ENCODE results near the gene DNAI2.

Gene DNAI2

DNA sequence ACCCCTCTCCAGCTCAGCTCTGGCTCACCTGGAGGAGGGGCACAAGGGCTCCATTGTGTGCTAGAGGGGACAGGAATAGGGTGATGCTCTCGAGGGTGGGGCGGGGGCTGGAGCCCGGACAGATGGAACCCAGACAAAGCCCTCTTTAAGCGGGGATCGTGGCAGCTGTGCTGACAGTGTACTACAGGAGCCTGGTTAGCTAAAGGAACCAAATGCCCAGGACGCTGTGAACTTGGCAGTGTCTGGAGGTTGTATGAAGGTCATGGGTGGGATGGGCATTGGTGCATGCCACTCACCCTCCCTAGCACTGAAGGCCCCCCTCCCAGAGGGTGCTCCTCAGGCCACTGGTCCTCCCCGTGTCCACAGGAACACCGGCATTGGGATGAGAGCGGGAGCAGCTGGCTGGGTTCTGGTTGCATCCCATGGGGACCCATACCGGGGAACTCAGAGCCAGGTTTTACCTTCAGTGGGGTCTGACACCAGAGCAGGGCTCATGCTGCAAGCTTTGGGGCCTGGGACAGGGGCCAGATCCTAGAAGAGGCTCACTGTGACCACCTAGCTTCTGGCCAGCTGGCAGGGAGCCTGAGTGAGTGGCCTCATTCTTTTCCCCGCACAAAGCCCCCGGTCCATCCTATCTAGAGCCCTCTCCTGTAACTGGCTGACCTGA lies 63.9 kb downstream of the DNAI2 start:
- no peak for DNase-seq (ENCODE audit: low read depth in 1 of 2, low spot score in 1 of 2)

DNA sequence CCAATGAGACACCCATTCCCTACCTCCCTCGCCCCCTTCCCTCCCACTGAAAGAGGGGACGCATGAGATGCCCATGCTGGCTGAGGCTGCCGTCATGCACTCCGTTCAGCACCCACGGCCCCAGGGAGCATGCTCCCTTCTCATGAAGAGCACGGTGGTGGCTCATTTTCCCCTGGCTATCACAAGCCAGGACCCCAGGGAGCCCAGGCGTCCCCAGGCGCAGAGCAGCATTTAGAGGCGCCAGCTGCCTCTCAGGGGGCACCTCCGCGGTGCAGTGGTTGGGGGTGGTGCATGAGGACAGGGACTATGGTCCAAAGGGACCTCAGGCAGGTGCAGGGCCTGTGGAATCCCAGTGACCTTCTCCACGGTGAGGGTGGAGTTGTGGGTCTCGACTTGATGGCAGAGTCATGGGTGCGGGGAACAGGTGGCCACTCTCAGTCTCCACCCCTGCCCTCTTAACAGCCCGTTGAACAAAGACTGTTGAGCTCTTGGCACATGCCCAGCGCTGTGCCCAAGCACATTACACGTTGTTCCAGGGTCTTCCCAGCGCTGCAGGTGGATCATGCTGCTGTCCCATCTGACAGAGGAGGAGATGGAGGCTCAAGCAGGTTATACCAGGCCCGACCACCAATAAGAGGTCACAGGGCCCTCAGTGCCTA lies 65.6 kb downstream of the DNAI2 start:
- DNase-seq (ENCODE audit: low read depth in 1 of 2, low spot score in 1 of 2), result no peak

DNA sequence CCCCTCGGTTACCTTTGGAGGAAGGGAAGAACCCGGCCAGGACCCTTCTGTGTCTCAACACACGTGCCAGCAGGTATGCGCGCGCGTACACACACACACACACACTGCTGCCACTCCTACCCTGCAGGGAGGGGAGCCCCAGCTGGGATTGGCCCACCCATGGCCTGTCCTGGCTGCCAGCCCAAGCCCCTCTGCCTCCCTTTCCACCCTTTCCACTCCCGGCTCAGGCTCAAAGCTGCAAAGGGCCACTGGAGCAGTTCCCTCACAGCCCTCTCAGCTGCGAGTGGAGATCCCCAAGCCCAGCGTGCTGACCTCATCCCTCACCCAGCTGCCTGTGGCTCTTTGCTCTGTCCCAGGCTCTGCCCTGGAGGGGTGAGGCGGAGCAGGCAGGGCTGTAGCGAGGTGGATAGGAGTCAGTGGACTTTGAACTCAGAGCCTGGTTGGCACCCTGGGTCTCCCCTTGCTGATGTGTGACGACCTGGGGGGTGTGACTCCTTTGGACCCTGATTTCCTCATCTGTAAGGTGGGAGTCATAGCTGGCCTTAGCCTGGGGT lies 66.5 kb downstream of the DNAI2 start:
- no peak for DNase-seq (ENCODE audit: low read depth in 1 of 2, low spot score in 1 of 2)

DNA sequence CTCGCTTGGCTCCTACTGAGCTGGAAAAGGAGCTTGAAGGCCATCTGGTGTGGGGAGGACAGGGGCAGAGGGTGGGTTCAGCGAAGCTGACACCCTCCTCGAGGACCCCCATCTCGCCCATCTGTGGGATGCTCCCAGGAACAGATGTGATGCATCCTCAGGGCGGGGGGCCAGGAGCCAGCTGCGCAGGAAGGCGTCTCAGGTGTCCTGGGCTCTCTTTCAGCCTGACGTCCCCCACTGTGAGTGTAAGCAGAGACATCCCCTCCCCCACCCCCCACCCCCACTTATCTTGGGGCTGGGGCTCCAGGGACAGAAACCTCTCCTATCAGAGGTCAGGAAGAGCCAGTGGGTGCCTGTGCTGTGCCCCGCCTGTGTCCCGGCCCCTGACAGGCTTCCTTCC lies 68.2 kb downstream of the DNAI2 start:
- no peak for DNase-seq (ENCODE audit: low read depth in 1 of 2, low spot score in 1 of 2)

DNA sequence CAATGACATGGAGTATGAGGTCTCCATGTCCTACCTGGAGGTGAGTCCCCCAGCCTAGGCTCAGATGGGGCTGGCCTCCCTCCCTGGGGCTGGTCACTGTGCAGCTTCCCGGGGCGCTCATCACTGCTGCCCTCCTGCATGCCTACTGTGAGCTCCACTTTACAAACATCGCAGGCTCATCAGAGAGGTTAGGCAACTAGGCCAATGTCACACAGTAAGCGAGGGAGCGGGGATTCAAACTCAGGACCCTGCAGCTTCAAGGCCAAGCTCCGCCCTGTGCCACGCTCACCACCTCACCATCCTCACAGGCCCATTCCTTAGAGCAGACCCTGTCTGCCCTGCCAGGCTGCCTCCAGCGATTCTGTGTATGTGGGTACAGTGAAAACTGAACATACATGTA lies 69.1 kb downstream of the DNAI2 start:
- DNase-seq (ENCODE audit: low read depth in 1 of 2, low spot score in 1 of 2), result no peak

DNA sequence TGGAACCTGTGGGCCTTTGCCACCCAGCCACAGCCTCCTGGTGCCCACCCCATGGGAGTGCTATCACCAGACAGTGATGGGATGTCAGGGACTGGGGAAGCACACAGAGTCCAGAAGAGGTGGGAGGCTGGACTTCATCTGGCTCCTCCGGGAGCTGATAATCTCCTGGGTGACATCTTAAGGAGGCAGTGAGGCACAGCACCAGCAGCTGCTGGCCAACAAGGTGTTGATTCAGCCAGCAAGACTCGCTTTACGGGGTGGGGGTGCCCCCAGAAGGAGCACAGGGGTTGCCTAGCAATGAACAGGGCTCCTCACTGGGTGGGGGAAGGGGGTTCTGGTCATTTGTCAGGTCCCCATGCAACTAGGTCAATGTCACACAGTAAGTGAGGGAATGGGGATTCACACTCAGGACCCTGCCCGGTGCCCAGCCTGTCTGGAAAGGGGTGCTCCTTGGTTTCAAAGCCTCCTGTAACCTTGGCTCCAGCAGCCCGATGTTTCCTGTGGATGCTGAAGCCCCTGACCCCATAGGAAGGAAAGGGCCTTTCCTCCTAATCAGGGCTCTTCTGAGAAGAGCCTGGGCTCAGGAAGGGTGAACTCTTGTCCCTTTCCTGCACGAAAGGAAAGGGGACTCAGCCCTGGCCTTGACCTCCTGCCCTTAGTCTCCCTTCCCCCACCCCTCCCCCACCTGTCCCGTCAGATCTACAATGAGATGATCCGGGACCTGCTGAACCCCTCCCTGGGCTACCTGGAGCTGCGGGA lies 69.7 kb downstream of the DNAI2 start:
- no peak for DNase-seq (ENCODE audit: low read depth in 1 of 2, low spot score in 1 of 2)

DNA sequence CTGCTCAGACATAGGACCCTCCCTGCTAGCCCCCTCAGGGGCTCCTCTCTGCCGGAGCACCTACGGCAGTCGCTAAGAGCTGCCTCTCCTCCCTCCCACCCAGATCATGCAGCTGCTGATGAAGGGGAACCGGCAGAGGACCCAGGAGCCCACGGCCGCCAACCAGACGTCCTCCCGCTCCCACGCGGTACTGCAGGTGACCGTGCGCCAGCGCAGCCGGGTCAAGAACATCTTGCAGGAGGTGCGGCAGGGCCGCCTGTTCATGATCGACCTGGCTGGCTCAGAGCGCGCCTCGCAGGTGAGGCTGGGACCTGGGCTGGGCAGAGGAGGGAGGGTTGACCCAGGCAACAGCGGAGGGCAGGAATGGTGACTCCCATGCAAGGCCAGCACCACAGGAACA lies 70.6 kb downstream of the DNAI2 start:
- DNase-seq (ENCODE audit: low read depth in 1 of 2, low spot score in 1 of 2), result no peak

DNA sequence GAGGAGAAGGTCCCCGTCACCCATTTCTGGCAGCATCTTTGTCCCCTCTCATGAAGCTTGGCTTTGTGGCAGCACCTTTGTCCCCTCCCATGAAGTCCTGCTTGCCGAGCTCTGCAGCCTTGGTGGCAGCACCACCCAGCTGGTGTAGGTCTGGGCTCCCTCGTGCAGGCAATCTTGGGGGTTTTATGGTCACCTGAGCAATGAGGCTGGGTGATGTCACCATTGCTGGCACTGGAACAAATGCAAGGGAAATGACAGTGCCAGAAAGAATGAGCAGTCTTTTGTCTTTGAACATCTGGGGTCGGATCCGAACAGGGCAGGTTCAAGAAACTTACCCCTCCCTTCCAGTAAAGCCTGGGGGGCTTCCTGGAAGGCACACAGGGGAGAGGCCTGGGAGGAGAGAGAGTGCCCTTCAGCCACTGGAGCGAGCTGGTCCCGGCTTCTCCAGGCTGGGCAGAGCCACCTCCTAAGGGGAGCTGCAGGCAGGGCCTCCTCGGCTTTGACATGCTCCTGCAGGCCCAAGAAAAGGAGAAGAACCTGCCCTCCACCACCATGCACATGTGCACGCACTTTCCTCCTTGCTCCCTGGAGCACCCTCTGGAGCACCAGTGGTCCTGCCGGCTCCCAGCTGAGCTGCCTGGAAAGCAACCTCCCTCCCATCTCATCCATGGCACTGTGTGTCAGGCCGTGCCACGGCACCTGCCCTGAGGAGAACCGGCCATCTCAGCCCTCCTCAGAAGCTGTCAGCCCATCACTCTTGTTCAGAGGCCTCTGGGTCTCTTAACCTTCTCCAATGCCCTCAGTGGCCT lies 71.6 kb downstream of the DNAI2 start:
- DNase-seq (ENCODE audit: low read depth in 1 of 2, low spot score in 1 of 2), result no peak

DNA sequence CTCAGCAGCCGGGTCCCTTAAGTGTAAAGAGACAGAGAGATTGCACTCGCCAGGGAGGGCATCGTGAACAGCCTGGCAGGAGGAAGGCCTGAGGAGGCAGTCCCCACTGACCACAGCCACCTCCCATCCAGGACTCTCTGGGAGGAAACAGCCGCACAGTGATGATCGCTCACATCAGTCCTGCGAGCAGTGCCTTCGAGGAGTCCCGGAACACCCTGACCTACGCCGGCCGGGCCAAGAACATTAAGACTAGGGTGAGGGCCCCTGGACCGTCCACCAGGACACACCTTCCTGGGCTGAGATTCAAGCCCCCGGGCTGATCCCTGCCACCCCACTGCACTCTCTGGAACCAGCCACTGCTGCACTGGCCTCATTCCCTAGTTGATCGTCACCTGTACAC lies 73.6 kb downstream of the DNAI2 start:
- no peak for DNase-seq (ENCODE audit: low read depth in 1 of 2, low spot score in 1 of 2)

DNA sequence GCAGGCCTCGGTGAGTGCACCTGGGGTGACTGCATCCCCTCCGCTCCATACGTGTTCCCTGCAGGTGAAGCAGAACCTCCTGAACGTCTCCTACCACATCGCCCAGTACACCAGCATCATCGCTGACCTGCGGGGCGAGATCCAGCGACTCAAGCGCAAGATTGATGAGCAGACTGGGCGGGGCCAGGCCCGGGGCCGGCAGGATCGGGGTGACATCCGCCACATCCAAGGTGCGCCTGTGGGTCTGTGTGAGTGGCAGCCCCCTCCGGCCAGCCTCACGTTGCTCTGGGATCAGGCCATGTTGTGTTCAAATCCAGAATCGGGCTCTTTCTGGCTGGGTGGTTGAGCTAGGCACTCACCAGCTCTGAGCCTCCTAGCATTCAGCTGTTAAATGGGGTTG lies 75.1 kb downstream of the DNAI2 start:
- no peak for DNase-seq (ENCODE audit: low read depth in 1 of 2, low spot score in 1 of 2)

DNA sequence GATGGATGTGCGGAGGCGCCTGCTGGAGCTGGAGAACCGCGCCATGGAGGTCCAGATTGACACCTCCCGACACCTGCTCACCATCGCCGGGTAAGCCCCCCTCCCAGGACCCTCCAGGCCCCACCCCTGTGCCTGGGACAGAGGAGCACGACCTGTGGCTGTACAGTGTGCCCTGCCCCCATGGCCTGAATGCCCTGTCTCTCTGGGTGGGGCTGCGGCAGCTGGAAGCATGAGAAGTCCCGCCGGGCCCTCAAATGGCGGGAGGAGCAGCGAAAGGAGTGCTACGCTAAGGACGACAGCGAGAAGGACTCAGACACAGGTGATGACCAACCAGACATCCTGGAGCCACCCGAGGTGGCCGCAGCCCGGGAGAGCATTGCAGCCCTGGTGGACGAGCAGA lies 76.5 kb downstream of the DNAI2 start:
- no peak for DNase-seq (ENCODE audit: low read depth in 1 of 2, low spot score in 1 of 2)

DNA sequence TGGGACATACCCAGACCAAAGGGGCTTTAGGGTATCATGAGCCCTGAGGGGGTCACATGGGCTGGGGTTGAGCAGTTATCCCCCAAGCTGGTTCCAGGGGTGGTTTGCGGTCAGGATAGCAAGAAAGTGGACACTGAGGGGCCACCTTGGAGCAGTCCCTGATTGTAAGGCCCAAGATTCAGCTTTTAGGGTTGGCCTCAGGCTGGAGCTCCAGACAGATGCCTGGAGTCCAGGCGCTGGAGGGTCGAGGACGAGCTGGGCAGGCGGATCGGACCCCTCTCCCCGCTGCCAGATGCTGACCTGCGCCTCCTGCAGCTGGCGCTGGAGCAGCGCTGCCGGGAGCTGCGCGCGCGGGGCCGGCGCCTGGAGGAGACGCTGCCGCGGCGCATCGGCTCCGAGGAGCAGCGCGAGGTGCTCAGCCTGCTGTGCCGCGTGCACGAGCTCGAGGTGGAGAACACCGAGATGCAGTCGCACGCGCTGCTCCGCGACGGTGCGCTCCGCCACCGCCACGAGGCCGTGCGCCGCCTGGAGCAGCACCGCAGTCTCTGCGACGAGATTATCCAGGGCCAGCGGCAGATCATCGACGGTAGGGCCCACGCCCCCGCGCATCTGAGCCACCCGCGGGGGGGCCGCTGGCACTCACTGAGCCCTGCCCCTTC lies 77.6 kb downstream of the DNAI2 start:
- DNase-seq (ENCODE audit: low read depth in 1 of 2, low spot score in 1 of 2), result no peak

DNA sequence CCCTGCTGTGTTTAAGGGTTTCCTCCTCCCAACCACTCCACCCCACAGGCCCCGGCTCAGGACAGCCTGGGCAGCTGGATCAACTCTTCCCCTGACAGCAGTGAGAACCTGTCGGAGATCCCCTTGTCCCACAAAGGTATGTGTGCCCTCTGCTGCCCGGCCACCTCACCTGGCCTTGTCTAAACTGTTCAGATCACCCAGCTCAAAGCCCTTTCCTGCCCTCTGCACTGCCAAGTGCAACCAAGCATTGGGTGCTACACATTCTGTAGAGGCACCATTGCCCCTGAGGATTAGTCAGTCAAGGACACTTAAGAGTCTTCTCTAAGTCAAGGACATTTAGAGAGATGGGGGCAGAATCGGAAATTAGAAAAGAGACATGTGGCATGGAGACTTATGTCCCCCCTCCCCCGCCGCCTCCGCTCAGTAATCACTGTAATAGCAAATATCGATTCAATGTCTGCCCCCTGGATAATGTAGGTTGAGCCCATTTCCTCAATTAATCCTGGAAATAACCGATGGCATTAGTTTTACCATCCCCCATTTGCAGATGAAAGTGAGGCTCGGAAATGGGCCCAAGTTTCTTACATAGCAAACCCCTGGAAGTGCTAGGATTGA lies 79.5 kb downstream of the DNAI2 start:
- no peak for DNase-seq (ENCODE audit: low read depth in 1 of 2, low spot score in 1 of 2)

DNA sequence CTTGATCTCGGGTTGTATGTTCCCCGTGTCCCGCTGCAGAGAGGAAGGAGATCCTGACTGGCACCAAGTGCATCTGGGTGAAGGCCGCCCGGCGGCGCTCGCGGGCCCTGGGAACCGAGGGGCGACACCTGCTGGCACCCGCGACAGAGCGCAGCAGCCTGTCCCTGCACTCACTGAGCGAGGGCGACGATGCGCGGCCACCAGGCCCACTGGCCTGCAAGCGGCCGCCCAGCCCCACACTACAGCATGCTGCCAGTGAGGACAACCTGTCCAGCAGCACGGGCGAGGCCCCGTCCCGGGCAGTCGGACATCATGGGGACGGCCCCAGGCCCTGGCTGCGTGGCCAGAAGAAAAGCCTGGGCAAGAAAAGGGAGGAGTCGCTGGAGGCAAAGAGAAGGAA lies 80.1 kb downstream of the DNAI2 start:
- DNase-seq (ENCODE audit: low read depth in 1 of 2, low spot score in 1 of 2), result peak; percentile 18 to 30

DNA sequence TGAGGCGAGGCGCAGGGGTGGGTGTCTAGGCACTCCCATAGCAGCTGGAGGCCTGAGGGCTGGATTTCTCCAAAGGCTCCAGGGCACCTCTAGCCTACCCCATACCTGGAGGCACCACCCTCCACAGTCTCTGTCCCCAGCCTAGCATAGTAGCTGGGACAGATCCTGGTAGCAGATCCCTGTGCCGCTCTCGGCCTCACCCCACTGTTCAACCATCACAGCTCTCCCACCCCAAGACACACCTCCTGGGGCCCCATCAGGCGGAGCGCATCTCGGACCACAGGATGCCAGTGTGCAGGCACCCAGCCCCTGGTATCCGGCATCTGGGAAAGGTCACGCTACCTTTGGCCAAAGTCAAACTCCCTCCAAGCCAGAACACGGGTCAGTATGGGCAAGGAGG lies 80.5 kb downstream of the DNAI2 start:
- no peak for DNase-seq (ENCODE audit: low read depth in 1 of 2, low spot score in 1 of 2)

DNA sequence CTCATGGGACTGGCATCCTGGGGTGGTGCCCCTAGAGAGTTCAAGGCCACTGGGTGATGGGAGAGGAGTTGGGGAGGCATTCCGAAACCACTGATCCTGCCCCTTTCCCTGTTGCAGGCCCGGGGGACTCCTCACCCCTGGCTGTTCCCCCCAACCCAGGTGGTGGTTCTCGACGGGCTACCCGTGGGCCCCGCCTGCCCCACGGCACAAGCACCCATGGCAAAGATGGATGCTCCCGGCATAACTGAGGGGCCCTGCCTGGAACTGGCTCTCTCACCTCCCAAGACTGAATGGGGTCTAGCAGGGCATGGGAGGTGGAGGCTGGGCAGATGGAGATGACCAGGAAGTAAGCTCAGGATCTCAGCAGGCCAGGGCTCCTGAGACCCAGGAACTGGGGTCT lies 81.0 kb downstream of the DNAI2 start:
- no peak for DNase-seq (ENCODE audit: low read depth in 1 of 2, low spot score in 1 of 2)

DNA sequence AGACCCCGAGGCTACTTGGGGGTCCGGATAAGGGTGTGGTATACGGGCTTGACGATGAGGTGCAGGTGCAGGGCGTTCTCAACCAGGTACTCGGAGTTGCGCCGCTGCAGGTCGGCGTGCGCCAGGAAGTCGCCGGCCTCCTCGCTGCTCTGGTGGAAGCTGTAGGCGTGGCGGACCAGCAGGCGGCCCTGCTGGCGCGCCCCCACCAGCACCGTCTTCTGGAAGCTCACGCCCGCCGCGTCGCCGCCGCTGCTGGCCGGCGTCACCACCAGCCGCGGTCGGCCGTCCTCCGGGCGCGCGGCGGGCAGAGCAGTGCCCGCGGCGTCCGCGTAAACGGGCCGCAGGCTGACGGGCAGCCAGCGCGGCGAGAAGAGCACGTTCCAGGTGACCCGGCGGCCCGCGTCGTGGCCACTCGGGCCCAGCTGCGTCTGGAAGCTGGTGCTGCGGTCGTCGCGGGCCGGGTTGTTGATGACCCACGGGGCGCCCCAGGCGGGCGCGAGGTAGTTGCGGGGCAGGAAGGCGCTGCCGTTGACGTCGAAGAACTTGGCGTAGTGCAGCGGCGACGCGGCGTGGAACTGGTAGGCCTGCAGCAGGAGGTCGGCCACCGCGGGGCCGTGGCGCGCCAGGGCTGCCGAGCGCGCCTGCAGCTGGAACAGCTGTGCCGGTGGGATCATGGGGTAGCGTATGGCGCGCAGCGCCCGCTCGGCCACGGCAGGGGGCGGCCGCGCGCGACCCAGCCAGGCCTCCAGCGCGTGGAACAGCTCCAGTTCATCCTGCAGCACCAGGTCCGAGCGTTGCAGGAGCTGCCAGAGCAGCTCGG lies 82.8 kb downstream of the DNAI2 start:
- no peak for DNase-seq (ENCODE audit: low read depth in 1 of 2, low spot score in 1 of 2)

DNA sequence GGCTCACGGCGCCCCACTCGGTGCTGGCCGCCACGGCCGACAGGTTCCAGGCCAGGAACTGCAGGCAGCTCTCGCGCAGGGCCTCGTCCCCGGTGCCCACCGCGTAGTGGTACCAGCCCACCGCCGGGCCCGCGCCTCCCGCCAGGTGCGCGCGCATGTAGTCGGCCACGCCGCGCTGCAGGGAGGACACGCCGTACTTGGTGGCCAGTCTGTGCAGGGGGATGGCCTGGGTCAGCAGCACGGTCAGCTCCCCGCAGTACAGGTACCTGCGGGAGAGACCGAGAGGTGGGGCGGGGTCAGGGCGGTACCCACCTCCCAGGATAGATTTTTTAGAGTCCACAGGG lies 83.4 kb downstream of the DNAI2 start:
- DNase-seq (ENCODE audit: low read depth in 1 of 2, low spot score in 1 of 2), result no peak

DNA sequence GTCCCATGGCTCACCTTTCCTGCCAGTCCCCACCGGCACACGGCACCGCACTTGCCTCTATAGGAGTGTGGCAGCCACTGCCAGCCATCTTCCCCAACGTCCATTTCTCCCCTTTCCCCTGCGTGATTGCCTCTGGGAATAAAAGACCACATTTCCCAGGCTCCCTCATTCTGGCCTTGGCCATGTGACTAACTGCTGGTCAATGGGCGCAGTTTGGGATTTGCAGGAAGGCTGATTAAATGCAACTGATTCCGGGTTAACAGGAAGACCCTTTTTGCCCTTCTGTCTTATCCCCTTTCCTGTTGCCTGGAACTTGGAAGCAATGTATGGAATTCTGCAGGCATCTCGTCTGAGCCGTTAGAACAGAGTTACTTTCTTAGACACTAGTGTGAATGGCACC lies 84.7 kb downstream of the DNAI2 start:
- DNase-seq (ENCODE audit: low read depth in 1 of 2, low spot score in 1 of 2), result no peak

DNA sequence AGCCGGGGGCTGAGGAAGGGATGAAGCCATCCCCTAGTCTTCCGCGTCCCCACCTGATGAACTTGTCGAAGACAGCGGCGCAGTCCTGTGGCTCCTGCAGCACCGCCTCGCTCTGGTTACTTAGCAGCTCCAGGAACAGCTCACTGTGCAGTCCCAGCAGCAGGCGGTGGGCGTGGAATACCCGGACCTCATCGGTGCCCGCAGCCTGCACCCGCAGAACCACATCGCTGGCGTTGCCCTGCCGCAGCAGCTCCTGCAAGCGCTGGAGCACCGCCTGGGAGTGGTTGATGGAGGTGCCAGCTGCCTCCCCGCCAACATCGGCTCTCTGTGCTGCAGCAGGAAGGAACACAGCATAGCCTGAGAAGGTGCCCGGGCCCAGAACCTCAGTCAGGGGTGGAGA lies 85.9 kb downstream of the DNAI2 start:
- no peak for DNase-seq (ENCODE audit: low read depth in 1 of 2, low spot score in 1 of 2)
